GM12878 (cell line): ENCODE data around the gene PADI2. TPM values are rescaled to one million over a fixed set of nuclear protein-coding genes. Genes with fewer than 3 reads are reported as not detected.

Experiments
- ATAC-seq: fragments of 200-7000 bp; cut with Tn5 transposase; 3 replicates; pipeline ENCODE4 v1.9.1; 2020; ENCODE audit warnings: mild to moderate bottlenecking, moderate library complexity
- BruUV-seq: library from RNA; stranded (reverse); fragments of 400-500 nt; replicated peaks from 2 replicates; lab custom pipeline; 2021; lab: Mats Ljungman, UMichigan
- CTCF ChIA-PET: fragments of 300-600 bp; sonication (Branson Sonifier 250); formaldehyde crosslinking; extraction: SDS; loops from one replicate; lab custom pipeline; 2021; ENCODE audit warnings: inconsistent platforms; lab: Yijun Ruan, JAX
- POLR2A ChIA-PET: fragments of 350-600 bp; formaldehyde crosslinking; extraction: SDS; loops from one replicate; lab custom pipeline; 2021; ENCODE audit warnings: inconsistent platforms; lab: Charles Lee
- RAD21 ChIA-PET: fragments of 300-600 bp; sonication (Branson Sonifier 250); formaldehyde crosslinking; loops from one replicate; lab custom pipeline; 2023; ENCODE audit warnings: antibody characterized with exemption; ENCODE audit not compliant: unreplicated experiment; lab: Charles Lee
- SMC1A ChIA-PET: fragments of 300-600 bp; sonication (Branson Sonifier 250); formaldehyde crosslinking; loops from one replicate; lab custom pipeline; 2023; ENCODE audit not compliant: unreplicated experiment, uncharacterized antibody; lab: Charles Lee
- DNase-seq: peaks from one replicate; pipeline ENCODE4 v3.0.0-alpha.2; 2011; ENCODE audit warnings: low read depth, low spot score
- FAIRE-seq: peaks from 3 replicates; lab custom pipeline; 2011; peaks lifted over from hg19 to GRCh38; lab: Jason Lieb, UNC
- H2AFZ ChIP-seq: 2 replicates; pipeline ENCODE4 v1.6.0; 2011; ENCODE audit warnings: low read depth, low read length, control low read depth; ENCODE audit not compliant: control insufficient read depth
- H3K27ac ChIP-seq: 2 replicates; pipeline ENCODE4 v1.5.1; 2011; ENCODE audit warnings: control low read depth; ENCODE audit not compliant: control insufficient read depth, insufficient read depth
- H3K27me3 ChIP-seq, 2 experiments: replicated peaks in 1 of 2; 2 replicates each; pipeline versions ENCODE4 v1.6.0 to v1.6.1; 2011; ENCODE audit warnings: low read length in 1 of 2; ENCODE audit not compliant: control insufficient read depth in 2 of 2, insufficient read depth in 2 of 2
- H3K36me3 ChIP-seq, 2 experiments: 2 replicates each; pipeline ENCODE4 v1.5.1; 2011; ENCODE audit warnings: low read length in 1 of 2; ENCODE audit not compliant: control insufficient read depth in 2 of 2, insufficient read depth in 2 of 2
- H3K4me1 ChIP-seq: 2 replicates; pipeline ENCODE4 v1.6.1; 2011; ENCODE audit warnings: mild to moderate bottlenecking, low read length, moderate library complexity, mixed read lengths; ENCODE audit not compliant: control insufficient read depth, insufficient read depth
- H3K4me2 ChIP-seq: 2 replicates; pipeline ENCODE4 v1.6.0; 2011; ENCODE audit warnings: control low read depth; ENCODE audit not compliant: control insufficient read depth, insufficient read depth
- H3K4me3 ChIP-seq: fragments of 200-600 bp; sonication (generic); 2 replicates; pipeline ENCODE4 v1.5.1; 2016
- H3K79me2 ChIP-seq: 2 replicates; pipeline ENCODE4 v1.6.0; 2011; ENCODE audit warnings: low read length; ENCODE audit not compliant: control insufficient read depth, insufficient read depth
- H3K9ac ChIP-seq: 2 replicates; pipeline ENCODE4 v1.8.0; 2011; ENCODE audit warnings: low read length, control low read depth, mixed read lengths; ENCODE audit not compliant: control insufficient read depth, insufficient read depth
- H3K9me3 ChIP-seq: replicated peaks from 3 replicates; pipeline ENCODE4 v1.5.1; 2011; ENCODE audit warnings: mild to moderate bottlenecking, low read length; ENCODE audit not compliant: control insufficient read depth, insufficient read depth
- H4K20me1 ChIP-seq: 2 replicates; pipeline ENCODE4 v1.6.0; 2011; ENCODE audit not compliant: control insufficient read depth, insufficient read depth
- FOXK2 ChIP-seq: fragments of 450-650 bp; IDR thresholded peaks from 2 replicates; pipeline ENCODE4 v1.6.1; 2017; ENCODE audit warnings: mild to moderate bottlenecking, moderate library complexity
- GABPA ChIP-seq: IDR thresholded peaks from 2 replicates; pipeline ENCODE4 v1.6.1; 2014; ENCODE audit warnings: antibody characterized with exemption, low read depth, mild to moderate bottlenecking, inconsistent platforms
- LARP7 ChIP-seq: fragments of 450-650 bp; IDR thresholded peaks from 2 replicates; pipeline ENCODE4 v1.6.1; 2017; ENCODE audit warnings: mild to moderate bottlenecking
- MAX ChIP-seq: IDR thresholded peaks from 2 replicates; pipeline ENCODE4 v1.6.1; 2012; ENCODE audit warnings: low read depth, low read length, improper control_type of control experiment
- POU2F2 ChIP-seq: IDR thresholded peaks from 3 replicates; pipeline ENCODE4 v1.6.1; 2011; ENCODE audit warnings: low read depth, mild to moderate bottlenecking, low read length, borderline replicate concordance
- ZBTB11 ChIP-seq: fragments of 450-650 bp; formaldehyde crosslinking; IDR thresholded peaks from 2 replicates; pipeline ENCODE4 v1.5.0; 2022; ENCODE audit warnings: mild to moderate bottlenecking, missing genetic modification characterization
- ZNF217 ChIP-seq: fragments of 450-650 bp; IDR thresholded peaks from 2 replicates; pipeline ENCODE4 v1.6.1; 2017; ENCODE audit warnings: antibody characterized with exemption, mild to moderate bottlenecking
- ZNF274 ChIP-seq: IDR thresholded peaks from one replicate; pipeline ENCODE4 v1.8.0; 2011; ENCODE audit not compliant: insufficient read length, insufficient read depth
- WGBS: methylation state at CpG from one replicate; pipeline ENCODE4 v1.1.6; 2016; ENCODE audit warnings: low lambda C conversion rate; ENCODE audit not compliant: insufficient replicate concordance, insufficient coverage; ENCODE audit errors: missing lambda C conversion rate; 5-methylcytosine and 5-hydroxymethylcytosine counted together
- in situ Hi-C: fragments of 300-500 bp; cut with MboI; formaldehyde crosslinking; loops from 9 replicates; pipeline ENCODE4 v1.14.3; 2018; ENCODE audit warnings: mixed read lengths
- intact Hi-C: fragments of 100-400 bp; cut with micrococcal nuclease; formaldehyde crosslinking; loops from one replicate; pipeline ENCODE4 v1.14.2; 2022; ENCODE audit not compliant: unreplicated experiment
- polyA plus RNA-seq, 11 experiments: library from polyadenylated mRNA; depleted of rRNA in 4 of 11; unstranded in 6 of 11; stranded (reverse) in 5 of 11; fragments of >200 nt; fragmentation: Nextera tagmentation in 4 of 11; fragmentation: Illumina TruSeq in 1 of 11; extraction: Ambion mirVana in 4 of 11; extraction: Trizol in 1 of 11; gene quantifications; 1 replicate in 1 of 11; 2 replicates in 10 of 11; pipeline versions ENCODE4 v1.2.1 to v1.2.3, GENCODE V29; 2011 to 2016; ENCODE audit warnings: inconsistent platforms in 2 of 11, missing spikeins in 2 of 11, low read depth in 1 of 11
- total RNA-seq, 4 experiments: library from RNA; depleted of rRNA in 3 of 4; stranded (reverse); fragments of >200 nt in 3 of 4; fragmentation: Illumina TruSeq in 1 of 4; extraction: Trizol in 1 of 4; gene quantifications; 2 replicates each; pipeline versions ENCODE4 v1.2.1 to v1.2.3, GENCODE V29; 2013 to 2021
- TF ChIP-seq, protein P1 (sequence below): fragments of 450-650 bp; IDR thresholded peaks from 2 replicates; pipeline ENCODE4 v1.6.1; 2017; ENCODE audit warnings: antibody characterized with exemption, mild to moderate bottlenecking, moderate library complexity

The PADI2 gene
- total and polyA plus RNA-seq, 10 of the 15 experiments (the other 5 are each of a cell fraction or from before 2014, with no cell fraction given), result 0.05 to 3.0 (median 0.10) TPM; not detected in 1

- no peak for TF ChIP-seq LARP7
- TF ChIP-seq, all 136 proteins: peak for 48
These were observed 22.4 kb upstream of the PADI2 start (continued) for GRCh38 chr1:17141441-17142197.

DNA sequence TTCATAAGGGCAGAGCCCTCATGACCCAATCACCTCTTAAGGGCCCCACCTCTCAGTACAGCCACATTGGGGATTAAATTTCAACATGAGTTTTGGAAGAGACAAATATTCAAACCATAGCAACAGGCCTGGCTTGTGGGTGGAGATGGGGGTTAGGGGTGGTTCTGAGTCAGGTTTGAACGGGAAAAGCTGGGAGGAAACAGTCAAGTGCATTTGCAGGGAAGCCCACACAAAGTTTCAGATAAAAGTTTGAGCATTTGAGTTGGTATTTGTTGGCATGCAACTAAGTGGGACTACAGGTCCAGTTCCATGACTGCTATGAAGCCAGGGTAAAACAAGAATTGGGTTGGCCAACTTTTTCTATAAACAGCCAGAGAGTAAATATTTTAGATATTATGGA lies 21.0 kb upstream of the PADI2 start:
- H3K36me3 ChIP-seq, result no peaks in the 10 kb centered on the region
- ATAC-seq, result no peak
- peak overlapping the region; percentile 17 for H3K4me2 ChIP-seq
- H3K9me3 ChIP-seq, result no peaks in the 10 kb centered on the region; the same call in 2 of the 3 replicates
- SMC1A ChIA-PET, result interaction anchor here (1.8 to 7.8 kb wide), 4 partner anchors 13 to 96 kb away, joined by 5 to 119 read pairs (median 26); no protein-coding TSS in a partner anchor
- H3K79me2 ChIP-seq, result no peaks in the 10 kb centered on the region
- no peak overlapping the region for H3K9ac ChIP-seq
- H3K4me3 ChIP-seq, result no peak overlapping the region
- no TSS peak for BruUV-seq
- DNase-seq, result no peak
- TF ChIP-seq, protein P1, sequence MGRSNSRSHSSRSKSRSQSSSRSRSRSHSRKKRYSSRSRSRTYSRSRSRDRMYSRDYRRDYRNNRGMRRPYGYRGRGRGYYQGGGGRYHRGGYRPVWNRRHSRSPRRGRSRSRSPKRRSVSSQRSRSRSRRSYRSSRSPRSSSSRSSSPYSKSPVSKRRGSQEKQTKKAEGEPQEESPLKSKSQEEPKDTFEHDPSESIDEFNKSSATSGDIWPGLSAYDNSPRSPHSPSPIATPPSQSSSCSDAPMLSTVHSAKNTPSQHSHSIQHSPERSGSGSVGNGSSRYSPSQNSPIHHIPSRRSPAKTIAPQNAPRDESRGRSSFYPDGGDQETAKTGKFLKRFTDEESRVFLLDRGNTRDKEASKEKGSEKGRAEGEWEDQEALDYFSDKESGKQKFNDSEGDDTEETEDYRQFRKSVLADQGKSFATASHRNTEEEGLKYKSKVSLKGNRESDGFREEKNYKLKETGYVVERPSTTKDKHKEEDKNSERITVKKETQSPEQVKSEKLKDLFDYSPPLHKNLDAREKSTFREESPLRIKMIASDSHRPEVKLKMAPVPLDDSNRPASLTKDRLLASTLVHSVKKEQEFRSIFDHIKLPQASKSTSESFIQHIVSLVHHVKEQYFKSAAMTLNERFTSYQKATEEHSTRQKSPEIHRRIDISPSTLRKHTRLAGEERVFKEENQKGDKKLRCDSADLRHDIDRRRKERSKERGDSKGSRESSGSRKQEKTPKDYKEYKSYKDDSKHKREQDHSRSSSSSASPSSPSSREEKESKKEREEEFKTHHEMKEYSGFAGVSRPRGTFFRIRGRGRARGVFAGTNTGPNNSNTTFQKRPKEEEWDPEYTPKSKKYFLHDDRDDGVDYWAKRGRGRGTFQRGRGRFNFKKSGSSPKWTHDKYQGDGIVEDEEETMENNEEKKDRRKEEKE, result no peak
- TF ChIP-seq FOXK2 (no peak), ZNF274 (no peak), ZNF217 (no peak), GABPA (no peak), ZBTB11 (CRISPR knock-in tag) (no peak), MAX (no peak), POU2F2 (no peak)
- peak overlapping the region; percentile 10; the same call in 1 of the 2 replicates for H3K27ac ChIP-seq
- intact Hi-C loops, result no loop called here
- FAIRE-seq, result no peak
- 0% methylated on average over 1 of the region's 1 CpG for WGBS
- no peaks in the 10 kb centered on the region for H3K27me3 ChIP-seq
- H2AFZ ChIP-seq, result no peak overlapping the region; the same call in 1 of the 2 replicates
- peaks cover 15% of the 10 kb centered on the region for H3K4me1 ChIP-seq
- CTCF ChIA-PET, result interaction anchor here (1.8 to 8.1 kb wide), 2 partner anchors 13 to 20 kb away, joined by 7 to 105 read pairs; no protein-coding TSS in a partner anchor
- in situ Hi-C loops, result no loop called here
- no peaks in the 10 kb centered on the region for H4K20me1 ChIP-seq
- POLR2A ChIA-PET, result interaction anchor here (0.6 to 3.4 kb wide), 3 partner anchors 11 to 94 kb away, joined by 3 to 23 read pairs (median 21); partner anchors contain the start of gene PADI2
- RAD21 ChIA-PET, result interaction anchor here (3.4 kb wide), 1 partner anchor 13 kb away, joined by 58 read pairs; no protein-coding TSS in a partner anchor
